H1 (cell line): ENCODE results near the gene GSG1L.

Source experiments
- CBX5 ChIP-seq: fragments of 300-800, 300-1000 bp; sonication (generic); IDR thresholded peaks from 2 replicates; pipeline ENCODE4 v1.7.1; 2016; ENCODE audit warnings: antibody characterized with exemption, low read length, low read depth
- CBX8 ChIP-seq: fragments of 300-800, 300-1000 bp; sonication (generic); IDR thresholded peaks from 2 replicates; pipeline ENCODE4 v1.7.1; 2016; ENCODE audit warnings: low read depth, low read length, borderline replicate concordance

GRCh38 chr16:27760789-27761176 lies 302.7 kb downstream of the GSG1L start:
- no peak for TF ChIP-seq CBX5
- no peak for TF ChIP-seq CBX8
